COLO829 (cell line): ENCODE results near the gene NPPC.
"Not testable (repeated sequence)": the region's sequence is repeated elsewhere in the genome, so short reads cannot be mapped to it uniquely, and the experiment has no call there.

Experiments used
- DNase-seq: peaks from one replicate; pipeline ENCODE4 v3.0.0; 2012; ENCODE audit warnings: low spot score

NPPC gene

DNA sequence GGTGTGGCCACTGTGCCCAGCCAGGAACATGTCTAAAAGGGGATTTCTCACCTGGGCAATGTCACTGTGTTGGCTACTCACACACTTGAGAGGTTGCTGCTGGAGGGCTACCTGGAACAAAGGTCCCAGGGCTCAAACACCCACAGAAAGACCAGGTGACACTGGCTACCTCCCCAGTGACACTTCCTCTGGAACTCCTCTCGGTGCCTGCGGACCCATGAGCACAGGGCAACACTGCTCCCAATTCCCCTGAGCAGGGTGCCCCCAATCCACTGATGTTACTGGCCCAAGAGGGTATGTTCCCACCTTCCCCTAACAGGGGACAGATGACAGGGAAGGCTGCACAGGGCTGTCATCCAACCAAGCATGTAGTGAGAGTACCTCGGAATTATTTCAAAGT is 5.8 kb downstream of the NPPC start:
- no peak for DNase-seq

DNA sequence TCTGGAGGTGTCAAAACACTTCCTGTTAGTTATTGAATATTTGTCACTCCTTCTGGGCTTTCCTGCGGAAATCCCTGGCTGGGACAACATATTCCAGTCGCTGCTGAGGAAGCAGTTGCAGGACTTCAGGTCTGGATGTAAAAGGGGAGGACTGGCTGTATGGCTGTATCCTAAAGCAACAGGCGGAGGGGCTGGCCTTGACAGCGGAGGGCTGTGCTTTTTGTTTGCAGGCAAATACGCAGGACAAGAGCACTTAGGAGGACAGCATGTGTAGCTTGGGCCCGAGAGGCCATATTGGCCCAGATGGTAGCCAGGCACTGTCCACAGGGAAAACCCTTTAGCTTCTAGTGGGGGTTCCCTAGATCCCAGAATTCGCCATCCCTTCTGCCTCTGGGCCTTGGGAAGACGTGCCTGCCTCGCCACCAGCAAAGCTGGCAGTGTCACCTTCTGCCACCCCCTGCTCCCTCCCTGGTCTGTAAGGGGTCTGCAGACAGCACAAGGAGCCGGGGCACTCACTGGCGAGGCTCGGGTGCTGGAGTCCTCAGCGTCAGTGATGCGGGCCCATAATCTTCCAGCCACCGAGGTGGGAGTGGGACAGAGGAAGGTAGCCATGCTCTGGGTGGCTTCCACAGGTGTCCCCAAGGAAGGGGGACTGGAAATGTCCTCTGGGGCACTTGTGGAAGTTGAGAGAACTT is 6.7 kb downstream of the NPPC start:
- DNase-seq = no peak

DNA sequence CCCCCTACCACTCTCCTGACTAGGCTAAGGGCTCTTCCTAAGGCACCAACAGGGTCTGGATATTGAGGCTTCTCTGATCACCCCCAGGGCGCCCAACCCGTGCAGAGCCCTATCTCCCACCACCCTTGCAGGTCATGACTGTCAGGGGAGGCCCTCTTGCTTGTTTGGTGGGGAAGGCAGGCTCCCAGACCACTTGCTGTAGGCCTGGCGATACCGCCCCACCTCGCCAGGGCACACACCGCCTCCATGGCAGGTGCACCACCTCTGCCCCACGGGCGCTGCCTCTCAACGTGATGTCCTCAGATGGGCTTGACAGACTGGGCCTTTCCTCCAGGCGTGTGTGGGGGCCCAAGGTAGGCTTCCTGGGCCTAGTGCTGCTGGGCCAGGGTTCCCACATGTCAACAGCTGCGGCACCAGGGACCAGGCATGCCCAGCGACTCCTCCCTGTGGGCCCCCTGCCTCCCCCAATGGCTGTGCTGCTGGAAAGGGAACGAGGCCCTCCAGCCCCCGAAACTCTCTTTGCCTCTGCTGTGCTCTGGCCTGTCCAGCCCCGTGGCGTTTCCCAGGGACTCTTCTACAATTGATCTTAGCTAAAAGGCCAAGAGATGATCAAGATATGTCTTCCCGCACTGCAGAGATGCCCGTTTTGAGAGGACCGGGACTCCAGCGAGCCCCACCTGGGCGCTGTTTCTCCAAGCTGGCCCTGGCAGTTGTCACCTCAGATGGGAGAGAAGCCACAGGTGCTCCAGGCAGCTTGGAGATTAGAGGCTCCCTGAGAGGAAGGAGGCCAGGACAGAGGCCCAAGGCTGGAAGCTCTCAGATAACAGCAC is 7.5 kb downstream of the NPPC start:
- no peak for DNase-seq

DNA sequence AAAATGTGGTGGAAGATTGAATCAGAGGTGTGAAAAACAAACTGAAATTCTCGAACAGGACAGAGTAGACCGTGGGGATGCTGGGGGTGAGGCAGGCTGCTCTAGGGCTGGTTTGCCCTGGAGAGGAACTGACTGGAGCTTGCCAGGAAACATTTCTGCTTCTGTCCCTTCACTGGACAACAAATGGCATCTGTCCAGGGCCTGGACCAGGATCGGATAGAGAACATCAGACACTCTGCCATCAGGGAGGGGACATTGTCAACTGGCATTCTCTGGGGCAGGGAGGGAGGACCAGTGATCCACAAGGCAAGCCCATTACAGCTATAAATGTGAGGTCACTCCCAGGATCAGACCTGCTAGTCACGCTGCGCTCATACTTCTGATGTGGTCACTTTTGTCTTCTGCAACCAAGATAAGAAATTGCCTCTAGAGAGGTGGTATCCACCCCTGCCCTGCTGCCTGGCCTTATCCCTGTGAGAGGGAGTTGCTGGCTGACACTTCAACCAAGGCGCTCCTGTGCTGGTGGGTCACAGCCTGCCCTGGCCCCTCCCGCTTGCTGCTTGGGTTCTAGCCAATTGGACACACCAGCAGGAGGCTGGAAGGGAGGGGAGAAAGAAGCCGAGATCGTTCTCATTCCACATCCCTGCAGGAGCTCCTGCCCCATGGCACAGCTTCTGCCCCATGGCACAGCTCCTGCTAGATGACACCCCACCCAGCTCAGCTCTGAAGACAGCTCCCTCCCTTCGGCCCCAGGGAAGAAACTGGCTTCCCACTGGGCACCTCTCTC is 8.7 kb downstream of the NPPC start:
- no peak for DNase-seq

DNA sequence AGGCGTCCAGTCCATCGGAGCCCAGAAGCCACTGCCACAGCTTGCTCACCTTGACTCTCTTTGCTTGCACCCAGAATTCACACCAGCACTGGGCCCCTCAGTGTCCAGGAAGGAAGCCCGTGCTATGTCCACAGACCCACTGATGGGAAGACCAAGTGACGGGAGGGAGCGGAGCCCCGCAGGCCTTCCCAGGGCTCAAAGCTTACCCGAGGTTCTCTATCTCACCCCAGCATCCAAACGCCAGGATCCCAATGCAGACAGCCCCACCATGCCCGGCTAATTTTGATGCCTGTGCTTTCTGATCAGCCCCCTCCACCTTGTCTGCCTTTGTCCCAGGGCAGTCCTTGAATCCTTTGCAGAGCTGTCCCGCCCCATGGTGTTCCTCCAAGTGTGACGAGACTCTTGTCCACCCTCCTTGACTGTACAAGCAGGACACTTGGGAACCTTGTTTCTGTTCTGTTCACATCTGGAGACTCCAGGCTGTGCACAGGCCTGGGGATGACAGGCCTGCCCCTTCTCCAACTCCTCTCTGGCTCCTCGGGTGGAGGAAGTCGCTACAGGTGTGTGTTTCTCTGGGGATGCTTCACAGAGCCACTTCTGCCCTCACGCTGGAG is 12.0 kb downstream of the NPPC start:
- DNase-seq = no peak

DNA sequence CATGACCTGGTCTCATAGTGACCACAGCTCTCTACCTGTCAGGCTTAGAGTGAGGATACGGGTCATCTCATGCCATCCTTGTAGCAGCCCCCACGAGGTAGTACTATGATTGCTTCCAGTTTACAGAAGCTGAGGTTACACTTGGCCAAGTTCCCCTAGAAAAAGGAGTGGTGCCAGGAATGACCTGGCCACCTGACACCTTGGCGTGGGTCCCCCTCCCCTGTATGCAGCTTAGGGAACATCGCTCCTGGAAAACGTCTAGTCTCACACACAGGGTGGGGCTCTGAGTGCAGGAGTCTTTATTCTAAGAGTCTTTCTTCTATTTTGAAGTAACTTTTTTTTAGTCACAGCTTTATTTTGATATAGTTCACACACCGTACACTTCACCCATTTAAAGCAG is 14.8 kb downstream of the NPPC start:
- no peak for DNase-seq

DNA sequence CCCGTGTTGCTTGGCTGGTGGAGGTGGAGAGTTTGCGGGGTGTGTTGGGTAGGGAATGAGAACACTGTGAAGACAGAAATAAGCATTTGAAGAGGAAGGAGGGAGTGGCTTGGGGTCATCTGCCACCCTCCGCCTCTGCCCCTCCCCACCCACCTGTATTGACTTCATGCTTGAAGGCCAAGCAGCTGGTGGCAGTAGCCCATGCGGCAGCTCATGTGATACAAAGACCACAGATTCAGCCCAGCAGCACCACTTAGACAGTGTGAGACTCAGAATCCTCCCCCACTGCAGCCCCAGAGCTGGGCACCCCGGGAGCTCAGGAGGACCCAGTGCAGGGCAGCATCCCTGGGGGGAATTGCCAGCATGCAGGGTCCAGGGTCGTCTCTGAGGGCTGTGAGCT is 15.4 kb downstream of the NPPC start:
- DNase-seq = no peak

DNA sequence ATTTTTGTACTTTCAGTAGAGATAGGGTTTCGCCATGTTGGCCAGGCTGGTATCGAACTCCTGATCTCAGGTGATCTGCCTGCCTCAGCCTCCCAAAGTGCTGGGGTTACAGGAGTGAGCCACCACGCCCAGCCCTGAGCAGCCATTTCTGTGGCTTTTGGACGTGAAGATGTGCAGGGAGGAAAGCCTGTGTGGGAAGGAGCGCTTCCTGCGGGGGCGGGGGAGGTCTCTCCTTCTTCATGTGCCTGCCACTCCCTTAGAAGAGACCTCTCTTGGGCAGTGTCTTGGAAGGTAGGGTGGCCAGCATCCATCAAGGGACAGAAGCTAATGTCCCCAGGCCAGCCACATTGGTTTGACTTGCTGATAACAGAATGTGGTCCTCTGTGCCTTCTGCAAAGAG is 16.0 kb downstream of the NPPC start:
- not testable (repeated sequence) for DNase-seq

DNA sequence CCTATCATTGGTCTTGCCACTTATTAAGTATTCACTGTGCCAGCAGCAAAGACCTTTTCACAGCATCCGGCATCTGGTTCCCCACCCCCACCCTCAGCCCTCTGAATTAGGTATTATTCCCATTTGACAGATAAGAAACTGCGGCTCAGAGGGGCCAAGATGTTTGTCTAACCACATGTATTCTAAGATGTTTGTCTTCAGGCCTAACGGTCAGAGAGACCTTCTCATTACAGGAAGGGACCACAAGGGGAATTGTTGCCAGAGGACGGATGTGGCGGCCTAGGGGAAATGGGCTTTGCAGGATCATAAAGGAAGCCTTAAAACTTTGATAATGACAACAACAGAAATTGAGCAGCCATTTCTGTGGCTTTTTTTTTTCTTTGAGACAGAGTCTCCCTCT is 16.6 kb downstream of the NPPC start:
- DNase-seq = no peak

DNA sequence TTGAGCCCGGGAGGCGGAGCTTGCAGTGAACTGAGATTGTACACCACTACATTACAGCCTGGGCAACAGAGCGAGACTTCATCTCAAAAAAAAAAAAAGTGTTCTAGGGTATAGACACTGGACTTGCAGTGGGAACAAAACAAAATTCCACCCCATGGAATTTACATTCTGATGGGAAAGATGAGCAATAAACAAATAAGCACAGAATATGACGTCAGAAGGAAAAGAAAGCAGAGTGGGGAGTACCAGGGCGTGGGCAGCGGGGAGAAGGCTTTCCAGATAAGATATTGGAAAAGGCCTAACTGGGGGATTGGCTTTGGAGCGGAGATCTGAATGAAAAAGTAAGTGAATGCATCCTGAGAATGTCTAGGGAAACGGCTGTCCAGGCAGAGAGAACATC is 17.6 kb downstream of the NPPC start:
- no peak for DNase-seq

DNA sequence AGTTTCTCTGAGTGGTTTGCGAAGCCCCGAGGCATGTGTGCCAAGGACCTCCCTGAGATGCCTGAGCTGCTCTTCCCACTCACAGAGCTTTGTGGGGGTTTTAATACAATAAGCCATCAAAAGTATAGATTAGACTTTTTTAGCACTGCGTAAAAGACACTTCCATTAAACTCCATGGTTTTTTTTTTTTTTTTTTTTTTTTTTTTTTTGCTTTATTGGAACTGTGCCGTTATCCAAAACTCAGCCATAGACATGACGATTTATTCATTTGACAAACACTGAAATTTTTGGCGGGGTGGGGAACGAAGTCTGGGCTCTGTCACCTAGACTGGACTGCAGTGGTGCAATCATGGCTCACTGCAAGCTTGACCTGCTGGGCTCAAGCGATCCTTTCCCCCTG is 18.4 kb downstream of the NPPC start:
- no peak for DNase-seq

DNA sequence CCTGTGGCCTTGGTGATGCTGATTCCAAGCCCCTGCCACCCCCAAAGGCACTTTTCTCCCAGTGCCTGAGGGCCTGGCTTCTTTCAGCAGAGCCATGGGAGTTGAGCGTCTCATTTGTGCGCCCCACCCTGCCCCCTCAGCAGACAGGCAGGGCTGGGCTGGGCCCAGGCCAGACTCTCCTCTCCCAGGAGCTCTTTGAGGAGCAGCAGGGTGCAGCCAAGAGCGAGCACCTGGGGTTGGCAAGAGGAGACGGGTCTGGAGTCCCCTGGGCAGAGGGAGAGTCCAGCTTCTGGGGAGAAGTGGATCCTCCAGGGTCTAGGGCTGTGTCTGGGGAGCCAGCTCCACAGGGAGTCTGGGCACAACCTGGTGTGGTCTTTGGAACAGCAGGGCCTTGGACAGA is 21.2 kb downstream of the NPPC start:
- DNase-seq = no peak

DNA sequence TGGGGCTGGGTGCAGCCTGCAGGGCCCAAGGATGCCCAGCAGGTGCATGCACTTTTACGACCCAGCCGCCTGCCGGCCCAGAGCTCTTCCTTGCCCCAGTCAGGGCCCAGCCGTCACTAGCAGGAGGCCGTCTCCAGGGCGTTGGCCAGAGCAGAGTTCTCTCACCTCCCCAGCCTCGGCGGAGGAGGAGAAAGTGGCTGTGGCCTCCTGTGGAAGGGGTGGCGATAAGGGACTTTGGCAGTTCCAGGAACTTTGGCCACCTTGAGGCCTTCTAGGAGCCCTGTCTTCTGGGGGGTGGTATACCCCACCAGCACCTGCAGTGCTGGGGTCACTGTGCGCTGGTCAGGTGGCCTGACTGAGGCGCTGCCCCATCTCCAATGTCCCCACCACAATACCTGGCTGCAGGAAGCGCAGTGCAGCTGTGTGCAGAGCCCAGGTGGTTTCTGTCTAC is 22.0 kb downstream of the NPPC start:
- DNase-seq = no peak

DNA sequence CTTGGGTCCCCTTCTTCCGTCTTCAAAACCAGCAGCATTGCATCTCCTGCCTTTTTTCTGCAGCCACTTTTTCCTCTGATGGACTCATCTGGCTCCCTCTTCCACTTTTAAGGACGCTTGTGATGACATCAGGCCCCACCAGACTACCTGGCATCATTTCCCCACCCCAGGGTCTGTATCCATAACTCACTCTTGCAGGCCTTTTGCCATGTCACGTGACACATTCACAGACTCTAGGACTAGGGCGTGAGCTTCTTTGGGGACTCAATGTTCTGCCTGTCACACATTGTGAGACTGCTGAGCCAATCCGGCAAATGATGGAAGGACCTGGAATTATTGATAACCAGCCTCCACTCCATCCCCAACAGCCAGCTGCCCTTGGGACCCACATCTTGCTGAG is 23.6 kb downstream of the NPPC start:
- no peak for DNase-seq

DNA sequence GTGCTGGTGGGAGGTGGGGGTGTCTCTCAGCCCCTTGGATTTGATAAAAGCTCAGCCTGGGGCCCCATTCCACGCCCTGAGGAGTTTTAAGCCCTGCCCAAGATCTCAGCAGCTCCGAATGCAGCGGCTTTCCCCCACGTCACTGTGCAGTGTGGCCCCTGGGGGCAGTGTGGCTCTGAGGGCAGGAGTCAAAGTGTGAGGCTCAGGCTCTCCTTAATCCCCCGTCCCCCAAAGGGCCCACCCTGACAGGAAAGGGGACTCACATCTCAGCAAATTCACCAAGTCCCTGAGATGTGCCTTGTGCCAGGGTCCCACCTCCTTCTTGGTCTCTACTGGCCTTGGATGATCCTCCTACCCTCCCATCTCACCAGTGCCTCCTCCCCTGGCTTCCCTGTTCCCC is 25.2 kb downstream of the NPPC start:
- DNase-seq = no peak

DNA sequence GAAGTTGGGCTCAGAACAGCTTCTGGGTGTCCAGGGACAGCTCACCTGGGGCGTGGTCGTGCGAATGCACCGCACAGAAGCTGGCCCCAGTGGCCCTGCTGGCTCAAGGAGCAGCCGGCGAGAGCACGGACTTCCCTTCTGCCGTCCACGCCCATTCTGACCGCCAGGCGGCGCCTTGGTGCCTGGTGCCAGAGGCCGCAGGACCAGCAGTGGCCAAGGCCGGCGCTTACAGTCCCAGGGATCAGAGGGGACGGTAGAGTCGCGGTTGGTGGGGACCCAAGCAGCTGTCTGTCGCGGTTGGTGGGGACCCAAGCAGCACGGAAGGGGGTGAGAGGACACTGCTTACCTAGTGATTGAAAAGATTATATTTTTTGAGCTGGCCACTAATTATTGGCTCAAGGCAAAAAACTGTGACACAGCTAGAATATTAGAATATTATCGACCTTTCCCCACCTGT is 25.7 kb downstream of the NPPC start:
- DNase-seq = peak; percentile 72

DNA sequence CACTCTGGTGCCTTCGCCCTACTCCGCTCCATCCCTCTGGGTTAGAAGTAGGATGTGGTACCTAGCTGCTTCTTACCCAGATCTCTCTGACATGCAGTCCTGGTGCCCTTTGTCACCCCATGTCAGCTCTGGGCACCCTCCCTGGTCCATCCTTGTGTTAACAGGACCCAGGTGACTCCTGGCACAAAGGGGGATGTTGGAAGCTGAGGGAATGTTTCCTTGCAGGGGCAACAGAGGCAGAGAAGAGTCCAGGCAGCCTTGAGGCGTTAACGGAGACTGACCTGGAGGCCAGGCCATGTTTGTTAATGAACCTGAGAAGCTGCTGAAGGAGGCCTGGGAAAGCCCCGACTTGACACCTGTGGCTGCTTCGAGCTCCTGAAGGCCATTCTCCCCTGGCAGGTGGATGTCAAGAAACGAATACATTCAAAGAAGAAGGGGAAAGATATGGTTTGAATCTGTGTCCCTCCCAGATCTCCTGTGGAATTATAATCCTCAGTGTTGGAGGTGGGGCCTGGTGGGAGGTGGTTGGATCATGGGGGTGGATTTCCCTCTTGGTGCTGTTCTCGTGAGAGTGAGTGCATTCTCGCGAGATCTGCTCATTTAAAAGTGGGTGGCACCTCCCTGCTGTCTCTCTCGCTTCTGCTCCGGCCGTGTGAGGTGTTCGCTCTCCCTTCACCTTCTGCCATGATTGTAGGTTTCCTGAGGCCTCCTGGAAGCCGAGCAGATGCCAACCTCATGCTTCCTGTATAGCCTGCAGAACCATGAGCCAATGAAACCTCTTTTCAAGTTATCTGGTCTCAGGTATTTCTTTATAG is 31.4 kb downstream of the NPPC start:
- DNase-seq = no peak

DNA sequence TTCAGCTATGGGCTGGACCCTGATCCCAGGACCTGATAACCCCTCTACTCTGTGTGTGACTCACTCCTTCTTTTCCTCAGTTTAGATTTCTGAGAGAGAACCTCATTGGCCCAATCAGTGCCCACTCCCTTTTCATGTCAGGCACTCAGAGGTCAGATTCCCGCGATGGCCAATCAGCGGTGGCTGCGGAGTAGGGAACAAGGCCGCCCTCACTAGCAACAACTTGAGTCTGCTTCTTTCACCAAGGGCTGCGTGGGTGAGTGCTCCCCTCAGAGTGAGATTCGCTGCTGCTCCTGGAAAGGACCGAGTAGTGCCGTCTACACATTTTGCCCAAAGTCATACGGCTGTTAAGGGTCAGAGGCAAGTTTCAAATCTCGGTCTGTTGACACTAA is 34.7 kb downstream of the NPPC start:
- no peak for DNase-seq

DNA sequence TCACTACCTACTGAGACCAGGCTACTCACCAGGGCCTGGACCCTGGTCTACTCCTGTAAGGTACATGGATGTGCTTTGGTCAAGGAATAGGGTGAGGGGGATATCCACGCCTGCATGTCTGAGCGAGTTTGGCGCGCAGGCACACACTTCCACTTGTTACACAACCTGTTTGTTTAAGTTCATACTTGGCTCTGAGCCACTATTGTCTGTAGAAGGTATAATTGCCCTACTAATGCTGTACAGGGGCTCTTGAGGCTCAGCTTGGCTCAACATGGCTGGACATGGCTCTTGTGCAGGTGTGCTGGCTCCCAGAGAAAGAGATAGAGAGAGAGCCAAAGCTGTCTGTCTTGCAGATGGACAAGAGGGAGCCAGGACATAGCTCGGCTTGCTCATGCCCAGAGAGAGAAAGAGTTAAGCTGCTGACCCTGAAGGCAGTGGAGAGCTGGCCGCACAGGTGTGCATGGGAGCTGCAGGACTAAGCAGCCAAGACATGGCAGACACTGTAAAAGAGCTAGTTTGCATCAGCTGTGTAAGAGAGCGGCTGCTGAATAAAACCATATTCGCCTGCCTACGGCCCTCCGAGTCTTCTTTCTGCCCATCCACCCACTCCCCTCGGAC is 35.2 kb downstream of the NPPC start:
- no peak for DNase-seq

DNA sequence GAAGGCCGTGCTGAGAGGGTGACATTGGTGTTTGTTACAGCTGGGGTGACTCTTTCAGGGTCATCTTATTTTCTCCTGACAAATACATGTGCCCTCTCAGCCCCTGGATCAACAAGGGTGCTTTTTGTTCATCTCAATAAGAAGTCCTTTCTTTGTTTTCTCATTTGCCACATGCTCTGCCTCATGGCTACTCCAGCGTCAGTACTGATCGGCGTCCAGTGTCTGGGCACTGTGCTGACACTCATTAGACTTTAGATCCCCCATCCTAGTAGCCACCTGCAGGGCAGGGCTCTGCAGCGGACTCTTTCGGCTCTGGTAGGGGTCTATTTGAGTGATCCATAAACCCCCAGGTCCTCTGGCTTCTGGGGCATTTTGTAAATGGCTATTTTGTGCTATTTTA is 38.4 kb downstream of the NPPC start:
- no peak for DNase-seq

DNA sequence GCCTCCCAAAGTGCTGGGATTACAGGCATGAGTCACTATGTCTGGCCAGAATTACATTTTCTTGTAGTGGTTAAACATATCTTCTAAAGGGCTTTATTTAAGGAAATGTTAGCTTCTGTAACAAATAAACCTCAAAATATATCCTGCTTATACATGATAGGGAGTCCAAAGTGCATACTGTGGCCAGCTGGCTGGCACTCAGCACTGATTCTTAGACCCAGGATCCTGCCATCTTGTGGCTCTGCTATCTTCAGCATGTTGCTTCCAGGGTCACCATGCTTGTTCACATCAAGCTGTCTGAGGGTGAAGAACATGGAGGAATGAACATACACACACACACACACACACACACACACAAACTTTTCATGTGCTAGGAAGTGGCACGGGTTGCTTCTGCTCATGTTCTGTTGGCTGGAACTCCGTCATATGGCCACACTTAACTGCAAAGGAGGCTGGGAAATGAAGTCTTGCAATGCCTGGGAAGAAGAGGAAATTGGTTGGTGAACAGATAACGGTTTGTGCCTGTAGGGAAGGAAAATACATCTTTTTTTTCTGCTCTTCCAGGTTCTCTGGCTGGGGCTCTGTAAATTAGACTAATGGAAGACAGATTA is 40.0 kb downstream of the NPPC start:
- DNase-seq = no peak
